Ammon's horn (tissue), 1 donor: ENCODE results near the gene ARRB2.
A peak's percentile ranks its signal among the peaks of the same experiment; 100 is the strongest.

ENCODE experiments used
- DNase-seq: peaks from one replicate; pipeline ENCODE4 v3.0.0-alpha.2; 2016; ENCODE audit warnings: low spot score

The ARRB2 gene

DNA sequence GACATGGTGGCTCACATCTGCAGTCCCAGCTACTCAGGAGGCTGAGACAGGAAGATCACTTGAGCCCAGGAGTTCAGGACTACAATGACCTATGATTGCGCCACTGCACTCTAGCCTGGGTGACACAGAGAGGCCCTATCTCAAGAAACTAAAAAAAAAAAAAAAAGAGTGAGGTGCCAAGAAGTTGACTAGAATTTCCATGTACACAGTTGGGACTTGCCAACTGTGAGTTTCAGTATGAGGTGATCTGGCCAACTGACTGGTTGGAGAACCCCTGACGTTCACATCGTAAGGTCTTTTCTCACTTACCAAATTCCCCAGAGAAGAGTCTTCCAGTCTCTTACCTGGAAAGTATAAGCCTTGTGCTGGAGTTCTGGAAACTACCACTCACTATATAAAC lies 17.7 kb downstream of the ARRB2 start:
- no peak for DNase-seq

GRCh38 chr17:4733073-4733531 lies 22.7 kb downstream of the ARRB2 start:
- DNase-seq: peak; percentile 70

- no peak for DNase-seq
Measured at GRCh38 chr17:4734857-4735475, 24.5 kb downstream of the ARRB2 start.

DNA sequence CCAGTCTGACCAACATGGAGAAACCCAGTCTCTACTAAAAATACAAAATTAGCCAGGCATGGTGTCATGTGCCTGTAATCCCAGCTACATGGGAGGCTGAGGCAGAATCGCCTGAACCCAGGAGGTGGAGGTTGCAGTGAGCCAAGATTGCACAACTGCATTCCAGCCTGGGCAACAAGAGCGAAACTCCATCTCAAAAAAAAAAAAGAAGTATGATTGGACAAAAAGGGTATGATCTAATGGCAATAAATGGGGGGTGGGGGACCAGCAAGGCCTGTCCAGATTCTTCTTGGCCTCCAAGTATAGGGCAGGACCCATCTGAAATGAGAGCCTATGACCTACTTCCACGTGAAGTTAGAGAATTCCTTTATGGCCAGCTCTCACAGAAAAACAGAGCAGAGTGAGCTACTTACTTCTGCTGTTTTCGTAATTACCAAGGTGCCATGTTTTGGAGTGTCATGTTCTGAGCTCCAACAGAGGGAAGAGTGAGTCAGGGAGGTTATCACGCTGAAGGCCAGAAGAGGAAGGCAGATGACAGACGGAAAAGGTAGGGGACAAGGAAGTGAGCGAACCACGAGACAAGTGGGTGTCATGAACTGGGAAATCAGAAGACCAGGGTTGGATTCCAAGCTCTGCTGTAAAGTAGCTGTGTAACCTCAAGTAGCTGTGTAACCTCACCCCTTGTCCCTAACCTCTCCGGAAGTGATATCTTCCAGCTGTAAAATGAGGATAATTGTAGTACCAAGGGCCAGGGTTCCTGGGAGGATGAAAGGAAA lies 25.6 kb downstream of the ARRB2 start:
- peak; percentile 76 for DNase-seq

GRCh38 chr17:4738136-4739121 lies 28.0 kb downstream of the ARRB2 start:
- no peak for DNase-seq

- no peak for DNase-seq
Measured at GRCh38 chr17:4739122-4740024, 28.9 kb downstream of the ARRB2 start, which contains the start of the genes CXCL16 and ZMYND15. TSS of gene CXCL16 (minus strand) at chr17:4739928. CDS start at chr17:4739339, 589 bp downstream. TSS of gene ZMYND15 (plus strand) at chr17:4739833. CDS start at chr17:4740549, 716 bp downstream.

DNA sequence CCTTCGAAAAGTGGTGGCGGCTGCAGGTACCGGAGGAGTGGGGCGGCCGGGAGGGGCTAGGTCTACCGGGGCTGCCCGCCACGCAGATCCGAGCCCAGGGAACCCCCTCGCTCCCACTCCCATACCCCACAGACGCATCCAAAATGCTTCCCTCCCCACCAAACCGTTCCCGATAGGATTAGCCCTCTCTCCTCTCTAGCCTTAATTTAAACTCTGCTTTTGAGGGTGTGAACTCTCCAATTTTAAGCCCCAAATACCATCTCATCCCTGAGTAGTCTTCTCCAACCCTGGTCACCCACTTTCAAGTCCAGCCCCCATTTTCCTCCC lies 29.6 kb downstream of the ARRB2 start:
- DNase-seq: no peak

DNA sequence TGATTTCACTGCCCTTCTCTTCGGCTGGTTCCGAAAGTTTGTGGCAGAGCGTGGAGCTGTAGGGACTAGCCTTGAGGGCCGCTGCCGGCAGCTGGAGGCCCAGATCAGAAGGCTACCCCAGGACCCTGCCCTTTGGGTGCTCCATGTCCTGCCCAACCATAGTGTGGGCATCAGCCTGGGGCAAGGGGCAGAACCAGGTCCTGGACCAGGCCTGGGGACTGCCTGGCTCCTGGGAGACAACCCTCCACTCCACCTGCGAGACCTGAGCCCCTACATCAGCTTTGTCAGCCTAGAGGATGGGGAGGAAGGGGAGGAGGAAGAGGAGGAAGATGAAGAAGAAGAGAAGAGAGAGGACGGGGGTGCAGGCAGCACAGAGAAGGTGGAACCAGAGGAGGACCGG lies 30.2 kb downstream of the ARRB2 start:
- DNase-seq: no peak

DNA sequence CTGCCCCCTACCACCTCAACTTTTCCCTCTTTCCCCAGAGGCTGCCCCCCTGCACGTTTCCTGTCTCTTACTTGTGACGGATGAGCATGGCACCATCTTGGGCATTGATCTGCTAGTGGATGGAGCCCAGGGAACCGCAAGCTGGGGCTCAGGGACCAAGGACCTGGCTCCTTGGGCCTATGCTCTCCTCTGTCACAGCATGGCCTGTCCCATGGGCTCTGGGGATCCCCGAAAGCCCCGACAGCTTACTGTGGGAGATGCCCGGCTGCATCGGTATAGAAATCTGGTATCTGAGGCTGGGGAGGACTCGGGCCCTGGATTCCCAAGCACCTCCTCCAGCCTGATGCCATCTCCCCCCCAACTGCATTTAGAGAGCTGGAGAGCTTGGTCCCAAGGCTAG lies 31.1 kb downstream of the ARRB2 start:
- DNase-seq: no peak

- DNase-seq: no peak
Measured at GRCh38 chr17:4742133-4742532, 31.7 kb downstream of the ARRB2 start.

DNA sequence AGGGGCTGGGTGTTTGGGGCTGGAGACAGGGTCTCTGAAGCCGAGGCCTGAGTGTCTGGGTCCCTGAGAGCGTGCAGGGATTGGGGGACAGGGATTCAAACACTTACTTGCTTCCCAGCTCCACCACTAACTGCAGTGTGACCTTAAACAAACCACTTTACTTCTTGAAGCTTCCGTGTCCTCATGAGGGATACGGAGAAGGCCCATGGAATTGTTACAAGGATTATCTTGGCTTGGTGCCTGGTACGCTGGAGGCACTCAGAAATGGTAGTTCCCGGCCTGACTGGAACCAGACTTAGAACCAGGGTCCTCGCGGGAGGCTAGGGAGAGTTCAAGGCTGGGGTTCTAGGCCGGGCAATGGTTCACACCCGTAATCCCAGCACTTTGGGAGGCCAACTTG lies 32.2 kb downstream of the ARRB2 start:
- DNase-seq: no peak

DNA sequence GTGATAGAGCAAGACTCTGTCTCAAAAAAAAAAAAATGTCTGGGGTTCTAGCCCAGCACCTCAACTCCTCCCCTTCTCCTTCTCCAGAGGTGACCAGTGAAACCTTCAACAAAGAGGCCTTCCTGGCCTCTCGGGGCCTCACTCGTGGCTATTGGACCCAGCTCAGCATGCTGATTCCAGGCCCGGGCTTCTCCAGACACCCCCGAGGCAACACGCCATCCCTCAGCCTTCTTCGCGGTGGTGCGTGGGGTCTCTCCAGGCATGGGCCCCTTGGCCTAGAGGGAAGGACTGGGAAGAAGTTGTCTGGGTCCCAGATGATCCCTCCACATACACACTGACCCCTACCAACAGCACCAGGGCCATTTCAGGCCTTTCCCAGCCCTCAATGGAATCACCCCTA lies 32.8 kb downstream of the ARRB2 start:
- DNase-seq: no peak

- no peak for DNase-seq
Measured at GRCh38 chr17:4743898-4744297, 33.5 kb downstream of the ARRB2 start.

GRCh38 chr17:4744999-4745969 lies 34.9 kb downstream of the ARRB2 start:
- no peak for DNase-seq

GRCh38 chr17:4747847-4748246 lies 37.4 kb downstream of the ARRB2 start:
- DNase-seq: peak; percentile 71

DNA sequence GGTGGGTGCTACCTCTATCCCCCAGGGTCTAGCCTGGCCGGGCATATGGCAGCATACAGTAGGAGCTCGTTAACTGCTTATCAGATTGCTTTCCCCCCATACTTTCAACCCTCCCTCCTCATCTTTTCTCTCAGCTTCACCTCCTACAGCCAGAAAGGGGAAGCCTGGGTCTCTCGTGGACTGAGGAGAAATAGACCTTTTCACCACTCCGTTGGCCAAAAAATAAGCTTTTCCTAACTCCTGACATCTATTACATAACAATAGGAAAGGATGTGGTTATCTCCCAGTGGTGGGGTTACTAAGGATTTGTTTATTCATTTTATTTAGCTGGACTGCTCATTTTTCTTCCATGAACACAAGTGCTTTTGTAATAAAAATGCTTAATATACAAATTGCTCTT lies 38.3 kb downstream of the ARRB2 start:
- no peak for DNase-seq

GRCh38 chr17:4750606-4751005 lies 40.2 kb downstream of the ARRB2 start:
- DNase-seq: no peak

GRCh38 chr17:4751932-4752331 lies 41.5 kb downstream of the ARRB2 start:
- DNase-seq: no peak

DNA sequence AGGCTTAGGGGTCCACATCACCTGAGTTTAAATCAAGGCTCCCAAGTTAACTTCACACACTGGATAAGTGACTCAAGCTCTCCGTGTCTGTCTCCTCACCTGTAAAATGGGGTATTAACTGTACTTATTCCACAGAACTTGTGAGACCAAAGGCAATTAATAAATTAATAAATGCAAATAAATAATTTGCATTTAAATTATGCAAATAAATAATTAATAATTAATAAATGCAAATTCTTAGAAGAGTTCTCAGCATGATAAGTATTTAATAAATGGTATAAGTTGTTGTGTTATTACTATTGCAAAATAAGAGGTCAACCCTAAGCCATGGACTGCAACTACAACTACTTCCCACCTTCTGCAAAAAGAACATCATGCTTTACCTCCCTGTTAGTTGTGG lies 43.0 kb downstream of the ARRB2 start:
- DNase-seq: no peak

DNA sequence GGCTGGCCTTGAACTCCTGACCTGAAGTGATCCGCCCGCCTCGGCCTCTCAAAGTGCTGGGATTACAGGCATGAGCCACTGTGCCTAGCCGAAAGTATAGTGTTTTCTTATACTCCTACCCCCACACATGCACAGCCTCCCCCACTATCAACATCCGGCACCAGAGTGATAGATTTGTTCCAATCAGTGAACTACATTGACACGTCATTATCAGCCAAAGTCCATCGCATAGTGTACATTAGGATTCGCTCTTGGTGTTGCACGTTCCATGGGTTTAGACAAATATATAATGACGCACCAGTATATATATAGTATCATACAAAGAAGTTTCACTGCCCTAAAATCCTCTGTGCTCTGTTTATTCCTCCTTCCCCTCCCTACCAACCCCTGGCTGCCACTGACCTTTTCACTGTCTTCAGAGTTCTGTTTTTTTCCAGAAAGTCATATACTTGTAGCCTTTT lies 49.4 kb downstream of the ARRB2 start:
- DNase-seq: no peak
